NT2/D1 (cell line): Measurements from ENCODE around the gene OR2B3.

Source experiments
- SUZ12 ChIP-seq: IDR thresholded peaks from 2 replicates; pipeline ENCODE4 v1.6.1; 2011; ENCODE audit not compliant: insufficient read length, insufficient read depth; ENCODE audit errors: extremely low read depth
- YY1 ChIP-seq: IDR thresholded peaks from 2 replicates; pipeline ENCODE4 v1.6.1; 2011; ENCODE audit not compliant: insufficient read length, insufficient read depth
- ZNF274 ChIP-seq: IDR thresholded peaks from 2 replicates; pipeline ENCODE4 v1.6.1; 2011; ENCODE audit warnings: mild to moderate bottlenecking, low read depth, low read length

- TF ChIP-seq YY1, result no peak
- TF ChIP-seq ZNF274, result no peak
- TF ChIP-seq SUZ12, result no peak
Observed at GRCh38 chr6:29087213-29087612, at the start of gene OR2B3.
